NCI-H774 (cell line): Measurements from ENCODE around the gene ATP2B1.

Experiments
- DNase-seq: peaks from one replicate; lab custom pipeline; 2025; lab: John Stamatoyannopoulos, UW

The ATP2B1 gene

GRCh38 chr12:89692439-89692838, 16.2 kb downstream of the ATP2B1 start:
- no peak for DNase-seq

GRCh38 chr12:89691659-89692058, 17.0 kb downstream of the ATP2B1 start:
- no peak for DNase-seq

GRCh38 chr12:89690925-89691324, 17.7 kb downstream of the ATP2B1 start:
- no peak for DNase-seq

DNA sequence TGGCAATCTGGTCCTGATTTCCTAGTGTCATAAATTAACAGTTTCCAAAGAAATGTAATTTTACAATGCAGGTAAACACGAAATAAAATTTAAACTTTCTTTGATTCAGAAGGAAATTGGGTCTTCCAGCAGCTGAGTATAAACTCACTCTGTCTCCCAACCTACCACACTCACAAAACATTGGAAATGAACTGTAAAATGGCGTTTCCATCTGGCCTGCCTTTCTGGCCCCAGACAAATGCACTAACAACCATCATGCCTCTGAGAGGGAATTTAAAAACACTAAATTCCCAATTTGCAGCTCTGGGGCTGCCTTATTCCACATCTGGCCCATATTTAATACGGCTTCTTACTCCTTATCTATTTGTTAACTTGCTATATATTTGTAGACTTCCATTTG, 19.3 kb downstream of the ATP2B1 start:
- DNase-seq: no peak

DNA sequence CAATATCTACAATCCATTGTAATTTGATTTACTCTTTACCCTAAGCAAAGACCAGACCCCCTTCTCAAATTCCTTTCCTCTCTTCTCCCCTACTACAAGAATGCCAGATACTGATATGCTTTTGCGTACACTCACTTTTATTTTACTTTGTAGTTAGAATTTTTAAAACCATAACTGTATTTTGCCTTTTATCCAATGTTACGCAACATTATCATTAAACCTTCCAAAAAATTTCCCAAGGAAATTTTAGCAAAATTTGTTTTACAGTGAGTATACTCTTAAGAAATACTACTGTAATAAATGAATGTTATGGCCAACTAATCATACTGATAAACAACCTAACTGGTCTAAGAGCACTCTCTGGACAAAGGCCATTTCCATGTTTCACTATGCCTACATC, 22.3 kb downstream of the ATP2B1 start:
- no peak for DNase-seq

GRCh38 chr12:89685363-89685972, 23.2 kb downstream of the ATP2B1 start:
- DNase-seq: no peak

- DNase-seq: no peak
Observed at GRCh38 chr12:89684136-89684535, 24.5 kb downstream of the ATP2B1 start.

DNA sequence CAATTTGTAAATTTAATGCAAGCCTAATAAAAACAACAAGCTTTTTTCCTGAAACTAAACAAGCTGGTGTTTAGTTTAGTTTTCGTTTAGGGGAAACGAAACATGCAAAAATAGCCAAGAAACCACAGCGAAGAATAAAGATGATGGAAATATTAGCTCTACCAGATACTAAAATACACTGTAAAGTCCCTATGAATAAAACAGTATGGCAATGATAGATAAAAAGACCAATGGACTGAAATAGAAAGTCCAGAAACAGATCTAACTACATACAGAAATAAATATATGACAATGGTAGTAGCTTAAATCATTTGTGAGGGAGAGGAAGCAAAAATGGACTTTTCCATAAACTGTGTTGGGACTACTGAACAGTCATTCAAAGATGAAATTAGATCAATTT, 26.4 kb downstream of the ATP2B1 start:
- no peak for DNase-seq

DNA sequence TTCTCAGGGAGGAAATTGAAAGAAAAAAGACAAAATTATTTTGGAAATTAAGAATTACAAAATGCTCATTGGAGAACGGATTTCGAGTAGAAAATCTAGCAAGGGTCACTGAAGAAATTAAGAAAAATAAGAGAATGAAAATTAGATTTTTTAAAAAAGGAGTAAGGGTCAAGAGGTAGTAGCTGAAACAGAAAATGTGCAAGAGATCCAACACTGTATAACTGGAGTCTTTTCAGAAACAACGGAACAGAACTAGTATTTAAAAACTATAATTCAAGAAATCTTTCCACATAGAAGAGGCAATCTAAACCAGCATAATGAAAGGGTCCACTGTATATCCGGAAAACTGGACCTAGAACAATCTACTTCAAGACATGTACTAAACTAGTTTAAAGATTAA, 28.2 kb downstream of the ATP2B1 start:
- DNase-seq: no peak

DNA sequence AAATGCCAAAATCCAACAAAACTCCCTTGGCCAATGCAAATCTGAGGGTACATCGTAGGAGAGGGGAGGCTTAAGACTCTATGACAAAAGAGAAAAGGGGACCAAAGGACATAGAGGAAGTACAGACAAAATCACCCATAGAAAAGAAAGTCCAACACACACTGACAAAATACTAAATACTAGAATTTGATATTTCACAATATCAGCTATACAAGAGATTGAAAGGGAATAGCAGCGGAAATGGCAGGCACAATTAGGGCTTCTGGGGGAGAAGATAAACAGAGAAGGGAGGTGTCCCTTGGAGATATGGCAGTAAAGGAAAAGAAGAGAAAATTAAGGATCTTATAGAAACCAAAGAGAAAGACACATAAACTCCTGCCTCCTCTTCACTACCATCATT, 29.0 kb downstream of the ATP2B1 start:
- no peak for DNase-seq

DNA sequence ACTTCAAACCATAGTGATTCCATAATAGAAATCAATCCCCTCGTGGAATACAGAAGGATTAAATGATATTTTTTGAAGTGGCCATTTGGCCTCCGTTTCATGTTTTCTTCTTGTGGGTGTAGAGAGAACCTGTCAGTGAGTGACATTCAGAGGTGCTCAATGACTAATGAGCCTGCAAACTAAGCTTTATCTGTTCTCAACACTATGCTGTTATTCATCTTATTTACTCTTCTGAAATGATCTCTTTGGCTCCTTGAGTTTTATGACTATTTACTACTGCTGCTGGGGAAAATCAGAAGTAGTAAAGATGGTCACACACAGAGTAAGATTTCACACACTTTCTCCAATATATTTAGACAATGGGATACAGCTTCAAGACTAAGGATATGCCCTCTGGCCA, 30.4 kb downstream of the ATP2B1 start:
- DNase-seq: no peak

- DNase-seq: no peak
Observed at GRCh38 chr12:89676930-89677329, 31.7 kb downstream of the ATP2B1 start.

GRCh38 chr12:89674326-89674942, 34.2 kb downstream of the ATP2B1 start:
- no peak for DNase-seq

GRCh38 chr12:89673603-89674002, 35.0 kb downstream of the ATP2B1 start:
- DNase-seq: no peak

DNA sequence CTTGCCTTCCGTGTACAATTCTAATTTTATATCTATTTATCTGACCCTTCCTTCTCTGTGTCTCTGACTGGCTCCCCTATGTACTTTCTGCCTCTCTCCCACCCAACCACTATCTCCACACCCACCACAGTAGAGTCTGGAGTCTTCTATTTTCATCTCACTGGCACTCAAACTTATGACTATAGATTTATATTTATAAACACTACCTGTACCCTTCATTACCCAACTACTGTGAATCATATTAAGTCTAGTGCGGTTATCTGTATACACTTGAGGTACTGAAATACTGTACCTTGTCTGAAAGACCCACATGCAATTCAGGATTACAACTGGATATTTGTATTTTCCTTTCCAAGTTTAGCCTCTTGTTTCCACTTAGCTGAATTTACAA, 36.1 kb downstream of the ATP2B1 start:
- DNase-seq: no peak

GRCh38 chr12:89671469-89671868, 37.2 kb downstream of the ATP2B1 start:
- DNase-seq: no peak

DNA sequence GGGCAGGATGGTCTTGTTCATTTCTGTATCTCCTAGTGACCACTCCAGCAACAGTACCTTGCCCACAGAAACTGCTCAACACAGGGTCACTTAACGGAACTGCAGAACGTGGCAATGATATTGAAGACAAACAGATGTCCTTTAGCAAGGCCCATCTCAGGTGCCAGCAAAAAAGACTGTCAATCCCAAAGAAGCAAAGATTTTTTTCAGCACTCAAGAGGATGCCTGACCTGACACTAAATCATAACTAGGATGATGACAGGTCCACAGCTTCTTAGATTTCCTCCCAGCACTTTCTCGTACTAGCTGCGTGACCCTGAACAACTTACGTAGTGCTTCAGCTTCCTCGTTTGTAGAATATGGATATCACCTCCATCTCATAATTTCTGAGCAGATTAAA, 39.4 kb downstream of the ATP2B1 start:
- no peak for DNase-seq

DNA sequence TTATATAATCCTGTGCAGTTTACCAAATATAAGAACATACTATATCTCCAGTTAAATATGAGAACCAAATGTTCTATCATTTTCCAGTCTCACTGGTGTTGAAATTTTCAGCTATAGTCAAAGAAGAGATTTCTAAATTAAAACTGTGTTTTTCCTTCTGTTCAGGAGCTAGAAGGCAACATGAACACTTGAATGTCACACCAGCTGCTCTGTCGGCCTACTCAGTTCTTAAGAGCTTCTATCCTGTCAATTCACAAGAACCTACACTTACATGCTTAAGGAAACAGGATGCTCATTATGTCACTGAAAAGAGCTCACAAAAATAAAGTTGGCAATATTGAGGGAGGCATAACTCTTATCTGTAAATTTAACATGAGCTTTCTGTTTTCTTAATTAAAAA, 43.1 kb downstream of the ATP2B1 start:
- no peak for DNase-seq

GRCh38 chr12:89664441-89664840, 44.2 kb downstream of the ATP2B1 start:
- no peak for DNase-seq

- no peak for DNase-seq
Observed at GRCh38 chr12:89663577-89664357, 44.9 kb downstream of the ATP2B1 start.

- no peak for DNase-seq
Observed at GRCh38 chr12:89662623-89663022, 46.0 kb downstream of the ATP2B1 start.

DNA sequence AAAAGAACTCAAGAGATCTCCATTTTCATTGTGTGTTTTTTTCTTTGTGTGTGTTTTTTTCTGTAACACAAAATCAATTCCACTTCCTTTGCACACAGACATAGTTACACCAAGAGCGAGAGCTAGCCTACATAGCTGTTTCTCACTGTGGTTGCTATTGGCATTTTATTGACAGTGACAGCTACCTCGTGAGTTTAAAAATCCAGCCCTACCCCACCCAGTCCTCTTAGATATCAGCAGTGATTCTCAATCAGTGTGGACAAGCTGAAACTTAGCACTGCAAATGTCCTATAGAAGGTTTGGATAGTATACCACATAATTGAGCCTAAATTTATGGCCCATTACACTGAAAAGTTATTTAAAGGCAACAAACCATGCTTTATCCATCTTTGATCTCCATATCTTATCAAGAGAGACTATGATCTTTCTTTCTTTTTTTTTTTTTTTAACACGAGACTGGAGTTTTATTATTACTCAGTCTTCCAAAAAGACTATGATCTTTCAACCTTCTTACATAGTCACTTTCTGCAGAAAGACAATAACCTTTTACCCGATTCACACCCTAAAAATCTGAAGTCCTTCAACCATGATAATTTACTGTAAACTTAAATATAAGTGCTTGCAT, 46.8 kb downstream of the ATP2B1 start:
- DNase-seq: no peak

DNA sequence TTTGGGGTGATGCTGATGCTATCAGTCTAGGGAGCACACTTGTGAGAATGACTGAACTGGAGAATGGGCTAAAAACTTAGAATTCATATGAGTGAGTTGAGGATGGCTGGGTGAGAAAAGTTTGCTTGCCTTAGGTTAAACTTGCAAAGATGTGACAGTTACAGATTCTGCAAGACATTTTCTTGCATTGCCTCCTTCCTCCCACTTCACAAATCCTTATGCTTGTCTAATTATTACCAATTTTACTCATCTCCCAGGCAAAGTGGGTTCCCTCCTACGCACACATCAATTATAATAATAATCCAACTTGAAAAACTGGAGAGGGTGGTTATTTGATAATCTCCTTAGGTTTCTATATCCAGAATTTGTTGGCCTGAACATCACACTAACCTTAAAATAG, 50.9 kb downstream of the ATP2B1 start:
- no peak for DNase-seq
